ENCODE measurements around the gene FGGY.
"Not testable (repeated sequence)": the region's sequence is repeated elsewhere in the genome, so short reads cannot be mapped to it uniquely, and the experiment has no call there.

Gene FGGY

DNA sequence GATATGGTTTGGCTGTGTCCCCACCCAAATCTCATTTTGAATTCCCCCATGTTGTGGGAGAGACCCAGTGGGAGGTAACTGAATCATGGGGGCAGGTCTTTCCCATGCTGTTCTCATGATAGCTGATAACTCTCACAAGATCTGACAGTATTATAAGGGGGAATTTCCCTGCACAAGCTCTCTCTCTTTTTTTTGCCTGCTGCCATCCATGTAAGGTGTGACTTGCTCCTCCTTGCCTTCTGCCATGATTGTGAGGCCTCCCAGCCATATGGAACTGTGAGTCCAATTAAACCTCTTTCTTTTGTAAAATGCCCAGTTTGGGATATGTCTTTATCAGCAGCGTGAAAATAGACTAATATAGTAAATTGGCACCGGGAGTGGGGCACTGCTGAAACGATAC is 439.0 kb downstream of the FGGY start:
- DNase-seq (ENCODE audit: low spot score): not testable (repeated sequence)

DNA sequence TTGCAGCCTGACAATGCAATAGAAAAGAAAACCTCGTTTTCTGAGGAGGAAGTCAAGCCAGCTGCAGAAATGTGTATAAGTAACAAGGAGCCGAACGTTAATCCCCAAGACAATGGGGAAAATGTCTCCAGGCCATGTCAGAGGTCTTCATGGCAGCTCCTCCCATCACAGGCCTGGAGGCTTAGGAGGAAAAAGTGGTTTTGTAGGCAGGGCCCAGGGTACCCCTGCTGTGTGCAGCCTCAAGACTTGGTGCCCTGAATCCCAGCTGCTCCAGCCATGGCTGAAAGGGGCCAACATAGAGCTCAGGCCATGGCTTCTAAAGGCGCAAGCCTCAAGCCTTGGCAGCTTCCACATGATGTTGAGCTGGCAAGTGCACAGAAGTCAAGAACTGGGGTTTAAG is 439.9 kb downstream of the FGGY start:
- DNase-seq (ENCODE audit: low spot score): no peak

DNA sequence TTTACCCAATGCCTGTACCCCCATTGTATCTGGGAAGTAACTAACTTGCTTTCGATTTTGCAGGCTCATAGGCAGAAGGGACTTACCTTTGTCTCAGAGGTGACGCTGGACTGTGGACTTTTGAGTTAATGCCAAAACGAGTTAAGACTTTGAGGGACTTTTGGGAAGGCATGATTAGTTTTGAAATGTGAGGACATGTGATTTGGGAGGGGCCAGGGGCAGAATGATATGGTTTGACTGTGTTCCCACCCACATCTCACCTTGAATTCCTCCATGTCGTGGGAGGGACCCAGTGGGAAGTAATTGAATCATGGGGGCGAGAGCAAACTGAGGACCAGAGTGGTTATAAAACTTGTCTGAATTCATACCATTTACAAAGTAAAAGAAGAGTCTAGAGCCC is 440.7 kb downstream of the FGGY start:
- no peak for DNase-seq (ENCODE audit: low spot score)

GRCh38 chr1:59738152-59738551 is 441.3 kb downstream of the FGGY start:
- DNase-seq (ENCODE audit: low spot score): no peak

DNA sequence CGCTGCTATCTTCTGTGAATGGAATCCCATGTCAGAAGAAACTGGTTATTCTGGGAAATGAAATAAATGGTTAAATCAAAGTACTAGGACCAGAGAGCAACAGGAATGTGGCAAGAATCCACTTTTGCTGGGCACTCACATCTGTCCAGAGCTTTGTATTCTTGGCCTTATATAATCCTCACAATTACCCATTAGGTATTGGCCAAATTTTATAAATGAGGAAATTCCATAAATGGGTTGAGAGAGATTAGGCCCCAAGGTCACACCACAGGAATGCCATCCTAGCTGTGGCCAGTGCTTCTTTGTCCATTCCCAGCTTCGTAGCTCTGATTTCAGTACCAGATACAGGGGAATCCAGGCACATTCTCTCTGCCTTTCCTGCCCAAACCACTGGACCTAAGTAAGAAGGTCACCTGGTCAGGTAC is 441.7 kb downstream of the FGGY start:
- no peak for DNase-seq (ENCODE audit: low spot score)

DNA sequence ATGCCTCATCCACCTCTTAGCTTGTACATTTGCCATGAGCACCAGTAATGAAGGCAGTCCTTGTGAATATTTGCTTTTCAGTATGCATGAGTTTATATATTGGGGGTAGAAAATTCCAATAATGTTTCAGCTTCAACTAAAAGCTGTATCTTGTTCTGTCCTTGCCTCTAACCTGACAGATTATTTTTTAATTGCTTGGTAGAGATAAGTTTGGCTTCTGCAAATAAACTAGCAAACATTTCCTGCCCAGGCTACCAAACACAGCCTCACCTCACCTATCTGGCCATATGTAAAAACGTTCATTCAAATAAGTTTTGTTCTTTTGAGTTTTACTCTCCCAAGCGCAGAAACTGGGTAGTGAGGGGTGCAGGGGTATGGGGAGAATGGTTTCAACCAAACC is 442.2 kb downstream of the FGGY start:
- no peak for DNase-seq (ENCODE audit: low spot score)

- no peak for DNase-seq (ENCODE audit: low spot score)
Observed at GRCh38 chr1:59742526-59742925, 445.6 kb downstream of the FGGY start.

GRCh38 chr1:59743324-59744091 is 446.6 kb downstream of the FGGY start:
- DNase-seq (ENCODE audit: low spot score): no peak

DNA sequence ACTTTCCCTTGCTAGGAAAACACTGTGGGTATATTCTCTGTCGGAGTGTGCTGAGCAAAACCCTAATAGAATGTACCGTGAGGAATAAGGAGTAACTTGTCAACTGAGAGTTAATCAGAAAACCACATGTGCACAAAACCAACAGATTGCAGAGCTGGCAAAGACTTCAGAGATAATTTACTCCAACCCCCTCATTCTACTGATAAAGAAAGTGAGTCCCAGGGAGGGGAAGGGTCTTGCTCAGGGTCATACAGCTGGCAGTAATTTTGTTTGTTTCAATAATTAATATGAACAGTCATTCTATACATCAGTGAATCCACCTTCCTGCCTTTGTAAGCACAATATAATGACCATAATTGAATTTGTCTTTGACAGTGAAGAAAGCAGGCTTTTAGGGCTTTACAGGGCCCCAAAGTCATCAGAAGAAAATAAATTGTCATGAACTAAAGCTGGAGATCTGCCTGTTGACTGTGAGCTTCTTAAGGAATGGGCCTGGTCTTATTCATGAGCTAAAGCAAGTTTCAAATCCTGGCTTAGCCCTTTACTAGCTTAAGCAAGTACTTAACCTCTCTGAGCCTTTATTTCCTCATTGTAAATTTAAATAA is 450.6 kb downstream of the FGGY start:
- DNase-seq (ENCODE audit: low spot score): no peak

DNA sequence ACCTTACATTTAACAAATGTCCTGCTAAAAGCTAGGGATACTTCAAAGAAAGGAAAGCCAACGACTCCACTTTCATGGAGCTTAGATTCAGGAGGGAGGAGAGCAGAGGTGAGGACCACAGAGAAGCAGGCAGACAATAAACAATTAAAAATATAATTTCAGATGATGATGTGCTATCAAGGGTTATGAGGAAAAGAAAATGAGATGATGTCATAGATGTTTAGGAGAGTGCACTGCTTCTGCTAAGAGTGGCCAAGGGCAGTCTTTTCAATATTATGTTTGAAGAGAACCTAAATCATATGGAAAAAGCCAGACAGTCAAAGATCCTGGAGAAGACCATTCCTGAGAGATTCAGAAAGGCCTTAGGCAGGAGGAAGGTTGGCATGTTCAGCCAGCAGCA is 451.2 kb downstream of the FGGY start:
- DNase-seq (ENCODE audit: low spot score): no peak

- no peak for DNase-seq (ENCODE audit: low spot score)
Observed at GRCh38 chr1:59750328-59751003, 453.6 kb downstream of the FGGY start.

GRCh38 chr1:59751004-59751395 is 454.1 kb downstream of the FGGY start:
- DNase-seq (ENCODE audit: low spot score): no peak

- no peak for DNase-seq (ENCODE audit: low spot score)
Observed at GRCh38 chr1:59751801-59752200, 454.9 kb downstream of the FGGY start.

DNA sequence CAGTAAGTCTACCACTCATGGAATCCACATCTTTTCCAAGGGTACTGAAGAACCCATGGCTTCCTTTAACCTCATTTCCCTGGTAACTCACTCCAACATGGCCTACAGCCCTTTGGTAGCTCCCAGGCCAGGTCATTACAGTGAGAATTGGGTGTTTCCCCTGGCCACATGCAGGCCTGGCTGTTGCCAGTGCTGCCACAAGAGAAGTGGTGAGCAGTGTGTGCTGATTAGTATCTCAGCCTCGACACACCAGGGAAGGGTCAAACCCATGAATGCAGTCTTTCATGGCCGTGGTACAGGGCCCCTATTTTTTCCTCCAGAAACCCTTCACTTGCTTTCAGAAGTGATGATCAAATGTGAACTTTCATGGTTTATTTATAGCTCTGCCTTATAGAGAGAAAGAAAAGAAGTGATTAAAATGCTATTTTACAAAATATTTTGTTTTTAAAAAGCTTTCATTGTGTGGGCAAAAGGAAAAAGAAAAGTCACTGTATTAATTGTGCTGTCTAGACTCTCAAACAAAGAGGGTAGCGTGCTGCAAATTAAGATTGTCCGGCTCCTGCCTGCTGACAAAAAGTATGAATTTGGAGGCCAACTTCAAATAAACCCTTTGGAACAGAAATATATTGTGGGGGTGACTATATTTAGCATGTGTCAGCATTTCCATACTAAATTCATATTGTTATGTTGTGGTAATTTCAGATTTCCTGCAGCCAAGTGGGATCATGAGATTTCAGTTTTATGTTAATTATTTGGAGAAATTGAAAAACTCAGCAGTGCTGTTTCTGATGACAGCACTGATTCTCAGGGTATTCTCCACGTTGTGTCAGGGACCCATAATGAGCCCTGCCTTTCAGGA is 455.9 kb downstream of the FGGY start:
- no peak for DNase-seq (ENCODE audit: low spot score)

- DNase-seq (ENCODE audit: low spot score): no peak
Observed at GRCh38 chr1:59755069-59755685, 458.3 kb downstream of the FGGY start.

- DNase-seq (ENCODE audit: low spot score): no peak
Observed at GRCh38 chr1:59757197-59757747, 460.4 kb downstream of the FGGY start.

DNA sequence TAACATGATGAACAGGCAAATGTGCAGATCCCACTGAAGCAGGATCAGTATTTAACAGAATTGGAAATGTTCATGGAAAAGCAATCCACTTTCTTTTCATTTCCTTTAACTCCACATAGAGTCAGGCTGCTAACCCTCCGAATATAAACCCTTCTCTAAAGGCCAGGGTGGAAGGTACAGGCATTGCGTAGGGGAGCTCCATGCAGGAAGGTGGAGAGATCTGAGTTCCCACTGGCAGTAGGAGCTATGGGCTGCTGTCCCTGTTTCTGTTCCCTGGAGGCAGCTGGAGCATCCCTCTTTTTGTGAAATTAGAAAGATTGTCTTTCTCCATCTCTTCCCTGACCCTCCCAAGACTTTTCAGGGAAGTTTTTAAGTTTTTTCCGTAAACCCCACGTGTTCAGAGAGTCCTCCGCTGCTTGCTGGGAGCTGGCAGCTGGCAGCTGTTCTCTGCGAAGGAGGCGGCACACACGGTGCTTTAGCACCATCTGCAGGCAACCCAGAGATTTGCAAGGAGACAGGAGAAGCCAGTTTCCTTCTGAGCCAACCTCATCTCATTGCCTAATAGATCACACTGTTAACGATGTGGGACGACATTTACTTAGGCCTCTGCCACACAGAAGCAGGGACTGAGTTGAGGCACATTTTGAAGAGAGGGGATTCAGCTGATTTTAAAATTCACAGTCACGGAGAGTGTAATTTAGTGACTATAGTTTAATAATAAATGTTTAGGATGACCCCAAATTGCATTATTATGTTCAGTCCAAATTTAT is 462.4 kb downstream of the FGGY start:
- DNase-seq (ENCODE audit: low spot score): peak; percentile 72

DNA sequence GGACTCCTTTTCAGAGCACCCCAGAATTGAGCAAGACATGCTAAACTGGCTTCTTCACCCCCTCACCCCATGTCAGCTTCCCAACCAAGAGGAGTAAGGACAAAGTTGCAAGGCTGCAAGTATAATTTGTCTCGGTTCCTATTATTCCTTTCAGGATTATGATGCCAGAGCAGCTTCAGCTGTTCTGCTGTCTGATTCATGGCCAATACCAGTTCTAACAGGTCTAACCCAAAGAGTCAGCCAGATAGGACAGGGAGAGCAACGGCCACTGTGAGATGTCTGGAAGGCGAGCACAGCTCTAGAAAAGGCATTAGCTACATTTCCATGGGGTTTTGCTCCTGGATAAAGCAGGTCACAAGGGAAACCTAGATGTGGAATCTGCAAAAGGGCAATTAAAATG is 464.5 kb downstream of the FGGY start:
- no peak for DNase-seq (ENCODE audit: low spot score)

- DNase-seq (ENCODE audit: low spot score): no peak
Observed at GRCh38 chr1:59763418-59763817, 466.5 kb downstream of the FGGY start.

- no peak for DNase-seq (ENCODE audit: low spot score)
Observed at GRCh38 chr1:59765011-59765730, 468.3 kb downstream of the FGGY start.

Measured in CD4-positive, alpha-beta T cell treated with Interleukin-2 at 100 ng/mL for 4 hours (primary cell).